ENCODE results near the gene BAZ2A.

BAZ2A gene

DNA sequence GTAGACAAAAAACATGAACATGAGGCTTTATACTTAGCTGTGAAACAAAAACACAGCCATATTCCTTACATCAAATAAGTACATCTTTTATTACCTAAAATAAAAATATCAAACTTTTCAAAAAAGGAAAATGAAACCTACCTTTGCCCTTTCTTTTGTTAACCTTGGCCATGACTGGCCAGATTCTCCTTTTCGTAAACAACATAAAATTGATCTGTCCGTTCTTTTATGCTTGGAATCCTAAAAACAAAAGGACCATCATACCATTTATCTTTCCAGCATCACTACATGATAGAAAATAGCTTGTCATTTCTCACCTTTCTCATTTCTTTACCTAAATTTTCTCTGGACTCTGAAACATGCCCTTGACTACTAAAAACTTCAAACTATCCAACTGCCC, 41.5 kb upstream of the BAZ2A start:
- Histone ChIP-seq H3K9ac (no peak overlapping the region), H3K27ac (peak overlapping the region; percentile 4; the same call in 1 of the 2 replicates), H2AFZ (ENCODE audit: low read depth) (no peak overlapping the region), H3K4me3 (IDR thresholded peaks at IDR 0.05; ENCODE audit: insufficient read depth, low read depth, low read length) (no peak overlapping the region), H3K4me1 (ENCODE audit: low read depth, poor library complexity, severe bottlenecking) (peaks cover 70% of the 10 kb centered on the region), H3K4me2 (no peak overlapping the region), H3K79me2 (ENCODE audit: insufficient read depth, low read depth) (peaks cover 100% of the 10 kb centered on the region), H4K20me1 (ENCODE audit: insufficient read depth) (peaks cover 79% of the 10 kb centered on the region), H3K27me3 (ENCODE audit: insufficient read depth, low read depth) (no peaks in the 10 kb centered on the region), H3K36me3 (ENCODE audit: insufficient read depth) (peaks cover 60% of the 10 kb centered on the region; the same call in 1 of the 2 replicates)
- TF ChIP-seq, protein P1, sequence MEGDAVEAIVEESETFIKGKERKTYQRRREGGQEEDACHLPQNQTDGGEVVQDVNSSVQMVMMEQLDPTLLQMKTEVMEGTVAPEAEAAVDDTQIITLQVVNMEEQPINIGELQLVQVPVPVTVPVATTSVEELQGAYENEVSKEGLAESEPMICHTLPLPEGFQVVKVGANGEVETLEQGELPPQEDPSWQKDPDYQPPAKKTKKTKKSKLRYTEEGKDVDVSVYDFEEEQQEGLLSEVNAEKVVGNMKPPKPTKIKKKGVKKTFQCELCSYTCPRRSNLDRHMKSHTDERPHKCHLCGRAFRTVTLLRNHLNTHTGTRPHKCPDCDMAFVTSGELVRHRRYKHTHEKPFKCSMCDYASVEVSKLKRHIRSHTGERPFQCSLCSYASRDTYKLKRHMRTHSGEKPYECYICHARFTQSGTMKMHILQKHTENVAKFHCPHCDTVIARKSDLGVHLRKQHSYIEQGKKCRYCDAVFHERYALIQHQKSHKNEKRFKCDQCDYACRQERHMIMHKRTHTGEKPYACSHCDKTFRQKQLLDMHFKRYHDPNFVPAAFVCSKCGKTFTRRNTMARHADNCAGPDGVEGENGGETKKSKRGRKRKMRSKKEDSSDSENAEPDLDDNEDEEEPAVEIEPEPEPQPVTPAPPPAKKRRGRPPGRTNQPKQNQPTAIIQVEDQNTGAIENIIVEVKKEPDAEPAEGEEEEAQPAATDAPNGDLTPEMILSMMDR (conservative IDR thresholded peaks at IDR 0.05; ENCODE audit: low read depth, low read length): no peak

DNA sequence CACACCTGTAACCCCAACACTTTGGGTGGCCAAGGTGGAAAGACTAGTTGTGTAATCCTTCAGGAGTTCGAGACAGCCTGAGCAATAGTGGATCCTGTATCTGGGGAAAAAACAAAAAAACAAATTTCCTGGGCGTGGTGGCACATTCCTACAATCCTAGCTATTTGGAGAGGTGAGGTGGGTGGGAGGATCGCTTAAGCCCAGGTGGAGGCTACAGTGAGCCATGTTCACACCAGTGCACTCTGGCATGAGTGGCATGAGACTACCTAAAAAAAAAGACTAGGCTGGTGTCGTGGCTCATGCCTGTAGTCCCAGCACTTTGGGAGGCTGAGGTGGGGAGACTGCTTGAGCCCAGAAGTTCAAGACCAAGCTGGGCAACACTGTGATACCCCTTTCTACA, 40.7 kb upstream of the BAZ2A start:
- Histone ChIP-seq H3K4me3 (IDR thresholded peaks at IDR 0.05; ENCODE audit: insufficient read depth, low read depth, low read length) (no peak overlapping the region), H2AFZ (ENCODE audit: low read depth) (no peak overlapping the region), H4K20me1 (ENCODE audit: insufficient read depth) (peaks cover 78% of the 10 kb centered on the region), H3K4me1 (ENCODE audit: low read depth, poor library complexity, severe bottlenecking) (peaks cover 63% of the 10 kb centered on the region), H3K27ac (no peak overlapping the region), H3K4me2 (no peak overlapping the region), H3K36me3 (ENCODE audit: insufficient read depth) (peaks cover 67% of the 10 kb centered on the region; the same call in 1 of the 2 replicates), H3K9ac (no peak overlapping the region), H3K79me2 (ENCODE audit: insufficient read depth, low read depth) (peaks cover 98% of the 10 kb centered on the region), H3K27me3 (ENCODE audit: insufficient read depth, low read depth) (no peaks in the 10 kb centered on the region)
- TF ChIP-seq, protein P1 (conservative IDR thresholded peaks at IDR 0.05; ENCODE audit: low read depth, low read length): no peak

DNA sequence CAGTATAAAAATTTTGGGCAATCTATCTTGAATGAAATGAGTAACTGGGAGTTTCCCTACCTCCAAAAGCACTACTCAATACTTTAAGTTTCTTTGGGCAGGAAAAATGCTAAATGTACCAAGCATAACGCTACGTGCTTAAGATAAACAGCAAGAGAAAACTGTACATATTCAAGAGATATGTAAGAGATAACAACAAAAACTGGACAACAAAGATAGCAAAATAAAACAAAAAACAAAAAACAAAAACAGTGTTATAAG, 38.0 kb upstream of the BAZ2A start:
- peaks cover 65% of the 10 kb centered on the region for H4K20me1 ChIP-seq (ENCODE audit: insufficient read depth)
- no peak overlapping the region for H3K9ac ChIP-seq
- no peak overlapping the region for H3K4me2 ChIP-seq
- peaks cover 74% of the 10 kb centered on the region for H3K79me2 ChIP-seq (ENCODE audit: insufficient read depth, low read depth)
- H3K27me3 ChIP-seq (ENCODE audit: insufficient read depth, low read depth): no peaks in the 10 kb centered on the region
- peaks cover 77% of the 10 kb centered on the region; the same call in 1 of the 2 replicates for H3K36me3 ChIP-seq (ENCODE audit: insufficient read depth)
- TF ChIP-seq, protein P1 (conservative IDR thresholded peaks at IDR 0.05; ENCODE audit: low read depth, low read length): no peak
- no peak overlapping the region for H2AFZ ChIP-seq (ENCODE audit: low read depth)
- H3K4me1 ChIP-seq (ENCODE audit: low read depth, poor library complexity, severe bottlenecking): peaks cover 44% of the 10 kb centered on the region
- H3K27ac ChIP-seq: no peak overlapping the region
- H3K4me3 ChIP-seq (IDR thresholded peaks at IDR 0.05; ENCODE audit: insufficient read depth, low read depth, low read length): no peak overlapping the region

DNA sequence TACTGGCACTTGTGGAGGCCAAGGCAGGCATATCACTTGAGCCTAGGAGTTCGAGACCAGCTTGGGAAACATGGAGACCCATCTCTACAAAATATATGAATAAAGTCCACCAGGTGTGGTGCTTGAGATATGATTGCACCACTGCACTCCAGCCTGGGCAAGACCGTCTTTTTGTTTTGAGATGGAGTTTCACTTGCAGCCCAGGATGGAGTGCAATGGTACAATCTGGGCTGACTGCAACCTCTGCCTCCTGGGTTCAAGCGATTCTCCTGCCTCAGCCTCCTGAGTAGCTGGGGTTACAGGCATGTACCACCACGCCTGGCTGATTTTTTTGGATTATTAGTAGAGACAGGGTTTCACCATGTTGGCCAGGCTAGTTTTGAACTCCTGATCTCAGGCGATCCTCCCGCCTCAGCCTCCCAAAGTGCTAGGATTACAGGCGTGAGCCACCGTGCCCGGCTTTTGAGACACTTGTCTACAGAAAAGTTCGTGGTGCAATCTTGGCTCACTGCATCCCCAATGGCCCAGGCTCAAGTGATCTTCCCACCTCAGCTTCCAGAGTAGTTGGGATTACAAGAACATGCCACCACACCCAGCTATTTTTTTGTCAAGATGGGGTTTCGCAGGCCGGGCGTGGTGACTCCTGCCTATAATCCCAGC, 32.0 kb upstream of the BAZ2A start:
- Histone ChIP-seq H3K4me2 (no peak overlapping the region), H3K9ac (no peak overlapping the region), H3K27me3 (ENCODE audit: insufficient read depth, low read depth) (no peaks in the 10 kb centered on the region), H3K79me2 (ENCODE audit: insufficient read depth, low read depth) (peaks cover 19% of the 10 kb centered on the region; the same call in 1 of the 2 replicates), H4K20me1 (ENCODE audit: insufficient read depth) (peaks cover 20% of the 10 kb centered on the region), H3K4me3 (IDR thresholded peaks at IDR 0.05; ENCODE audit: insufficient read depth, low read depth, low read length) (no peak overlapping the region), H2AFZ (ENCODE audit: low read depth) (no peak overlapping the region), H3K27ac (no peak overlapping the region; the same call in 1 of the 2 replicates), H3K36me3 (ENCODE audit: insufficient read depth) (peaks cover 28% of the 10 kb centered on the region; the same call in 1 of the 2 replicates), H3K4me1 (ENCODE audit: low read depth, poor library complexity, severe bottlenecking) (peaks cover 30% of the 10 kb centered on the region)
- TF ChIP-seq, protein P1 (conservative IDR thresholded peaks at IDR 0.05; ENCODE audit: low read depth, low read length): no peak
